Left ventricle myocardium superior (tissue), 1 donor: Measurements from ENCODE around the gene PLA2G2F. TPM values are rescaled to one million over a fixed set of nuclear protein-coding genes. Genes with fewer than 3 reads are reported as not detected.
A peak's percentile ranks its signal among the peaks of the same experiment; 100 is the strongest.

Experiments used
- ATAC-seq: fragments of 200-7000 bp; cut with Tn5 transposase; one replicate; pipeline ENCODE4 v1.9.1; 2020; ENCODE audit warnings: mild to moderate bottlenecking, moderate library complexity
- DNase-seq: peaks from one replicate; pipeline ENCODE4 v3.0.0-alpha.2; 2020
- intact Hi-C: fragments of 100-400 bp; cut with micrococcal nuclease; formaldehyde crosslinking; loops from one replicate; pipeline ENCODE4 v1.11.0; 2022
- total RNA-seq: library from RNA; stranded (reverse); fragmentation: NEBNext Ultra II Directional; extraction: Animal tissue kit (Norgen Biotek cat#: 25700); gene quantifications from one replicate; pipeline ENCODE4 v1.2.1, GENCODE V29; 2021
- donor health status: DM: no; HTN: yes; CAD: no; lungs with severe emphysema.

Gene PLA2G2F
- total RNA-seq, 1 donor from 2014 or later: not detected

- no peak for DNase-seq
- intact Hi-C loops: no loop called here
- no peak for ATAC-seq
These were observed 60.3 kb downstream of the PLA2G2F start for GRCh38 chr1:20199403-20199802.

GRCh38 chr1:20199840-20200239, 60.7 kb downstream of the PLA2G2F start:
- DNase-seq: no peak
- intact Hi-C loops: no loop called here
- peak; percentile 33 for ATAC-seq

Other genes with a start within 250 kb of the PLA2G2F start
- gene PLA2G2E, start 215.7 kb upstream of the PLA2G2F start, total RNA-seq: not detected
- 82.2 TPM for gene PLA2G2A, start 159.7 kb upstream of the PLA2G2F start, total RNA-seq
- gene PLA2G5, start 69.1 kb upstream of the PLA2G2F start, total RNA-seq: 47.1 TPM
- not detected for gene PLA2G2D, start 19.8 kb upstream of the PLA2G2F start, total RNA-seq
- 0.92 TPM for gene UBXN10, start 46.8 kb downstream of the PLA2G2F start, total RNA-seq
- not detected for gene PLA2G2C, start 47.2 kb downstream of the PLA2G2F start, total RNA-seq
- gene VWA5B1, start 151.6 kb downstream of the PLA2G2F start, total RNA-seq: not detected